HG03159 (cell line): ENCODE results near the gene UST.
"Not testable (repeated sequence)": the region's sequence is repeated elsewhere in the genome, so short reads cannot be mapped to it uniquely, and the experiment has no call there.

Experiments
- ATAC-seq: cut with Tn5 transposase; IDR thresholded peaks from one replicate; pipeline ENCODE4 v1.9.1; 2021; ENCODE audit warnings: mild to moderate bottlenecking, moderate library complexity; ENCODE audit not compliant: unreplicated experiment

UST gene

GRCh38 chr6:149103950-149104349 is 357.1 kb downstream of the UST start:
- not testable (repeated sequence) for ATAC-seq

DNA sequence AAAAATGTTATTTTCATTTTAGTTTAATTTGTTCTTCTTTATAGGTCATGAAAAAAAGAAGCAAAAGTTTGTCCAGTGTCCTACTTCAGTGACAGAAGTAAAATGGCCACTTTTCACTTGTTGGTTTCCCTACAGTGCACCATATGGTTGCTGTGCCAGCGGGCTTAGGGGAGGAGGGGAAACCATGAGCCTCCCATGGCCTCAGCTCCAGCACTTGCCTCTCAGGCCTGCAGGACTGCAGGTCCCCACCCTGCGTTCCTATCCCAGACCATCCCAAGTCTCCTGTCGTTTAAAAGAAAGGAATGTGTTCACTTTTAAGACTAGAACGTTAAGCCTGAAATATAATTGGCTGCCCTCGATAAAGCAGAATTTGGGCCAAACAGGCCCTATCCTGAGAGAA is 360.7 kb downstream of the UST start:
- ATAC-seq = no peak

GRCh38 chr6:149108038-149108748 is 361.4 kb downstream of the UST start:
- ATAC-seq = no peak

GRCh38 chr6:149108749-149109100 is 361.9 kb downstream of the UST start:
- ATAC-seq = no peak

- ATAC-seq = no peak
These were observed 362.7 kb downstream of the UST start for GRCh38 chr6:149109397-149110070.

GRCh38 chr6:149111556-149112115 is 364.8 kb downstream of the UST start:
- peak; percentile 38 for ATAC-seq

GRCh38 chr6:149112976-149113375 is 366.1 kb downstream of the UST start:
- ATAC-seq = peak; percentile 56

GRCh38 chr6:149114167-149114566 is 367.3 kb downstream of the UST start:
- ATAC-seq = no peak

GRCh38 chr6:149118737-149119653 is 372.2 kb downstream of the UST start:
- no peak for ATAC-seq

GRCh38 chr6:149122850-149123821 is 376.3 kb downstream of the UST start:
- no peak for ATAC-seq

DNA sequence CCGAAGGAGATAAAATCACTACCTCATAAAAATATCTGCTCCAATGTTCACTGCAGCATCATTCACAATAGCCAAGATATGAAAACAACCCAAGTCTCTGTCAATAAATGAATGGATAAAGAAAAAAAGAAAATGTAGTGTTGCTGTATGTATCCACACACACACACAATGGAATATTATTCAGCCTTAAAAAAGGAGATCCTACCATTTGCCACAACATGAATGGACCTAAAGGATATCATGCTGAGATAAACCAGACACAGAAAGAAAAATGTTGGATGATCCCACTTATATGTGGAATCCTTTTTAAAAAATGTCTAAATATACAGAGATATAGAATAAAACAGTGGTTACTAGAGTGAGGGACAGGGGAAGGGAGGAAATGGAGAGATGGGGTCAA is 378.5 kb downstream of the UST start:
- no peak for ATAC-seq
